Measurements from ENCODE around the gene TEX30. TPM values are rescaled to one million over a fixed set of nuclear protein-coding genes. Genes with fewer than 3 reads are reported as not detected.
A peak's percentile ranks its signal among the peaks of the same experiment; 100 is the strongest.

Gene TEX30
- 7.4 and 7.9 TPM in 2 replicates for total RNA-seq (2022)
- percentile 60 among the genes with signal in this experiment for Bru-seq, nascent RNA
- percentile 55 among the genes with signal in this experiment for BruChase-seq, experiment 1, labeled RNA remaining after a 6-hour chase
- percentile 59 among the genes with signal in this experiment for BruChase-seq, experiment 2, labeled RNA remaining after a 2-hour chase
- long read RNA-seq, transcript TEX30-205 (5 exons, 959 nt) = minor isoform, 8 of 24 reads
- long read RNA-seq, transcript TEX30-206 (6 exons, 1,165 nt) = major isoform, 9 of 24 reads
- long read RNA-seq, partial matches to known transcripts = 1 of 24 reads
- long read RNA-seq, other reads (novel, unspliced or antisense) = 3 of 24 reads

- no peaks in the 10 kb centered on the region for H3K27me3 Mint-ChIP-seq (ENCODE audit: unreplicated experiment)
- peak within 1 kb of the TSS; percentile 50 for H3K27ac Mint-ChIP-seq (ENCODE audit: unreplicated experiment)
- H3K9me3 Mint-ChIP-seq (ENCODE audit: low read depth, unreplicated experiment) = no peaks in the 10 kb centered on the region
- DNase-seq = peak; percentile 74
- BruUV-seq (replicated peaks) = no TSS peak
- peak within 1 kb of the TSS; percentile 72 for H3K4me3 Mint-ChIP-seq (ENCODE audit: low read depth, unreplicated experiment)
- H3K4me1 Mint-ChIP-seq (ENCODE audit: low read depth, unreplicated experiment) = no peaks in the 10 kb centered on the region
- CTCF ChIA-PET = no interaction called here
- intact Hi-C loops (cut with micrococcal nuclease; ENCODE audit: unreplicated experiment) = no loop called here
- H3K36me3 Mint-ChIP-seq (ENCODE audit: insufficient read depth, unreplicated experiment) = peaks cover 20% of the 10 kb centered on the region
- no peak for TF ChIP-seq CTCF (IDR thresholded peaks at IDR 0.05; ENCODE audit: unreplicated experiment)
Measured at GRCh38 chr13:102773441-102774213, at the start of gene TEX30. TEX30 (minus strand) TSS chr13:102773786; CDS start chr13:102770026, 3,760 bp downstream.

- Mint-ChIP-seq H3K27ac (ENCODE audit: unreplicated experiment) (peak overlapping the region; percentile 52), H3K27me3 (ENCODE audit: unreplicated experiment) (no peaks in the 10 kb centered on the region), H3K4me1 (ENCODE audit: low read depth, unreplicated experiment) (peaks cover 18% of the 10 kb centered on the region), H3K36me3 (ENCODE audit: insufficient read depth, unreplicated experiment) (no peaks in the 10 kb centered on the region), H3K9me3 (ENCODE audit: low read depth, unreplicated experiment) (no peaks in the 10 kb centered on the region), H3K4me3 (ENCODE audit: low read depth, unreplicated experiment) (peak overlapping the region; percentile 40)
- DNase-seq = no peak
- CTCF ChIA-PET = no interaction called here
- intact Hi-C loops (cut with micrococcal nuclease; ENCODE audit: unreplicated experiment) = no loop called here
- TF ChIP-seq CTCF (IDR thresholded peaks at IDR 0.05; ENCODE audit: unreplicated experiment) = no peak
- no TSS peak for BruUV-seq (replicated peaks)
Measured at GRCh38 chr13:102817907-102818306, 44.3 kb upstream of the TEX30 start.

- TF ChIP-seq CTCF (IDR thresholded peaks at IDR 0.05; ENCODE audit: unreplicated experiment) = no peak
- Mint-ChIP-seq H3K27ac (ENCODE audit: unreplicated experiment) (no peak overlapping the region), H3K4me3 (ENCODE audit: low read depth, unreplicated experiment) (no peak overlapping the region), H3K9me3 (ENCODE audit: low read depth, unreplicated experiment) (no peaks in the 10 kb centered on the region), H3K36me3 (ENCODE audit: insufficient read depth, unreplicated experiment) (no peaks in the 10 kb centered on the region), H3K27me3 (ENCODE audit: unreplicated experiment) (no peaks in the 10 kb centered on the region), H3K4me1 (ENCODE audit: low read depth, unreplicated experiment) (peaks cover 18% of the 10 kb centered on the region)
- DNase-seq = no peak
- no TSS peak for BruUV-seq (replicated peaks)
- CTCF ChIA-PET = no interaction called here
- intact Hi-C loops (cut with micrococcal nuclease; ENCODE audit: unreplicated experiment) = no loop called here
Measured at GRCh38 chr13:102817241-102817640, 43.7 kb upstream of the TEX30 start.

- BruUV-seq (replicated peaks) = no TSS peak
- Mint-ChIP-seq H3K9me3 (ENCODE audit: low read depth, unreplicated experiment) (no peaks in the 10 kb centered on the region), H3K27me3 (ENCODE audit: unreplicated experiment) (no peaks in the 10 kb centered on the region), H3K4me3 (ENCODE audit: low read depth, unreplicated experiment) (no peak overlapping the region), H3K27ac (ENCODE audit: unreplicated experiment) (no peak overlapping the region), H3K4me1 (ENCODE audit: low read depth, unreplicated experiment) (peaks cover 18% of the 10 kb centered on the region), H3K36me3 (ENCODE audit: insufficient read depth, unreplicated experiment) (no peaks in the 10 kb centered on the region)
- DNase-seq = no peak
- intact Hi-C loops (cut with micrococcal nuclease; ENCODE audit: unreplicated experiment) = no loop called here
- TF ChIP-seq CTCF (IDR thresholded peaks at IDR 0.05; ENCODE audit: unreplicated experiment) = no peak
- CTCF ChIA-PET = no interaction called here
Measured at GRCh38 chr13:102816708-102817107, 43.1 kb upstream of the TEX30 start.

All from Calu3 (cell line).